Stimulated activated naive CD8-positive, alpha-beta T cell treated with anti-CD3 and anti-CD28 coated beads, Interleukin-15, amount 100 ng/mL, for 72 hours (primary cell): ENCODE results near the gene DNAH8.

Source experiments
- ATAC-seq: fragments of 150-1000 bp; cut with Tn5 transposase; 2 replicates; pipeline ENCODE4 v1.10.0; 2021; ENCODE audit warnings: mild to moderate bottlenecking, moderate library complexity
- DNase-seq, 2 donors: peaks; one replicate each; pipeline ENCODE4 v3.0.0; 2021 to 2022
- H3K27ac Mint-ChIP-seq, 2 donors: one replicate each; pipeline ENCODE4 v1.8.0; 2022; ENCODE audit warnings: mild to moderate bottlenecking in 2 of 2, mixed read lengths in 2 of 2, moderate library complexity in 2 of 2
- H3K27me3 Mint-ChIP-seq: one replicate; pipeline ENCODE4 v1.8.0; 2022; ENCODE audit warnings: mixed read lengths
- H3K4me1 Mint-ChIP-seq: one replicate; pipeline ENCODE4 v1.8.0; 2022; ENCODE audit warnings: mild to moderate bottlenecking, mixed read lengths
- H3K4me3 Mint-ChIP-seq, 2 donors: one replicate each; pipeline ENCODE4 v1.8.0; 2022; ENCODE audit warnings: mild to moderate bottlenecking in 2 of 2, mixed read lengths in 2 of 2, moderate library complexity in 1 of 2
- H3K9me3 Mint-ChIP-seq, 2 donors: one replicate each; pipeline ENCODE4 v1.8.0; 2022; ENCODE audit warnings: mixed read lengths in 2 of 2

DNAH8 gene

GRCh38 chr6:38813041-38813823 lies 98.1 kb downstream of the DNAH8 start:
- Mint-ChIP-seq H3K4me1 (peaks cover 5% of the 10 kb centered on the region), H3K9me3 (no peaks in the 10 kb centered on the region), H3K27ac (no peak overlapping the region), H3K27me3 (peaks cover 62% of the 10 kb centered on the region), H3K4me3 (no peak overlapping the region)
- no peak for DNase-seq
- ATAC-seq: no peak

GRCh38 chr6:38814761-38815160 lies 99.7 kb downstream of the DNAH8 start:
- H3K27ac Mint-ChIP-seq: no peak overlapping the region
- peaks cover 67% of the 10 kb centered on the region for H3K27me3 Mint-ChIP-seq
- H3K4me3 Mint-ChIP-seq: no peak overlapping the region
- DNase-seq (no peak), ATAC-seq (no peak)
- no peaks in the 10 kb centered on the region for H3K9me3 Mint-ChIP-seq
- H3K4me1 Mint-ChIP-seq: peaks cover 5% of the 10 kb centered on the region

GRCh38 chr6:38815250-38815649 lies 100.1 kb downstream of the DNAH8 start:
- DNase-seq (no peak), ATAC-seq (no peak)
- H3K4me1 Mint-ChIP-seq: peaks cover 5% of the 10 kb centered on the region
- H3K9me3 Mint-ChIP-seq: no peaks in the 10 kb centered on the region
- no peak overlapping the region for H3K27ac Mint-ChIP-seq
- H3K4me3 Mint-ChIP-seq: no peak overlapping the region
- H3K27me3 Mint-ChIP-seq: peaks cover 71% of the 10 kb centered on the region

GRCh38 chr6:38818691-38819090 lies 103.6 kb downstream of the DNAH8 start:
- Mint-ChIP-seq H3K27me3 (peaks cover 56% of the 10 kb centered on the region), H3K27ac (no peak overlapping the region), H3K9me3 (no peaks in the 10 kb centered on the region), H3K4me1 (no peaks in the 10 kb centered on the region), H3K4me3 (no peak overlapping the region)
- DNase-seq (no peak), ATAC-seq (no peak)

GRCh38 chr6:38822963-38823362 lies 107.9 kb downstream of the DNAH8 start:
- Mint-ChIP-seq H3K9me3 (no peaks in the 10 kb centered on the region), H3K4me3 (no peak overlapping the region), H3K4me1 (no peaks in the 10 kb centered on the region), H3K27ac (no peak overlapping the region), H3K27me3 (peaks cover 34% of the 10 kb centered on the region)
- ATAC-seq (no peak), DNase-seq (no peak)

GRCh38 chr6:38824243-38824894 lies 109.3 kb downstream of the DNAH8 start:
- peaks cover 34% of the 10 kb centered on the region for H3K27me3 Mint-ChIP-seq
- ATAC-seq: no peak
- peaks cover 0 to 9% of the 10 kb centered on the region in 2 donors for H3K9me3 Mint-ChIP-seq

GRCh38 chr6:38827024-38827423 lies 111.9 kb downstream of the DNAH8 start:
- Mint-ChIP-seq H3K27ac (no peak overlapping the region), H3K9me3 (peaks cover 5 to 16% of the 10 kb centered on the region in 2 donors), H3K27me3 (peaks cover 19% of the 10 kb centered on the region), H3K4me1 (no peaks in the 10 kb centered on the region), H3K4me3 (no peak overlapping the region)
- ATAC-seq (no peak), DNase-seq (no peak)

More at GRCh38 chr6:38824243-38824894, 109.3 kb downstream of the DNAH8 start:
- H3K4me3 Mint-ChIP-seq: no peak overlapping the region
- H3K4me1 Mint-ChIP-seq: no peaks in the 10 kb centered on the region
- no peak overlapping the region for H3K27ac Mint-ChIP-seq
- DNase-seq: no peak

- no peak overlapping the region for H3K4me3 Mint-ChIP-seq
- H3K9me3 Mint-ChIP-seq: peaks cover 5 to 16% of the 10 kb centered on the region in 2 donors
- H3K4me1 Mint-ChIP-seq: no peaks in the 10 kb centered on the region
- no peak overlapping the region for H3K27ac Mint-ChIP-seq
- no peak for DNase-seq
- ATAC-seq: no peak
- peaks cover 26% of the 10 kb centered on the region for H3K27me3 Mint-ChIP-seq
Measured at GRCh38 chr6:38831865-38832264, 116.8 kb downstream of the DNAH8 start.

GRCh38 chr6:38833320-38833719 lies 118.2 kb downstream of the DNAH8 start:
- ATAC-seq (no peak), DNase-seq (no peak)
- Mint-ChIP-seq H3K27ac (no peak overlapping the region), H3K9me3 (peaks cover 5 to 16% of the 10 kb centered on the region in 2 donors), H3K4me3 (no peak overlapping the region), H3K27me3 (peaks cover 26% of the 10 kb centered on the region), H3K4me1 (no peaks in the 10 kb centered on the region)

GRCh38 chr6:38836585-38836984 lies 121.5 kb downstream of the DNAH8 start:
- H3K27ac Mint-ChIP-seq: no peak overlapping the region
- peaks cover 14% of the 10 kb centered on the region for H3K27me3 Mint-ChIP-seq
- H3K9me3 Mint-ChIP-seq: no peaks in the 10 kb centered on the region
- no peak overlapping the region for H3K4me3 Mint-ChIP-seq
- DNase-seq (no peak), ATAC-seq (no peak)
- no peaks in the 10 kb centered on the region for H3K4me1 Mint-ChIP-seq

- Mint-ChIP-seq H3K4me3 (no peak overlapping the region), H3K27me3 (peaks cover 14% of the 10 kb centered on the region), H3K9me3 (no peaks in the 10 kb centered on the region), H3K27ac (no peak overlapping the region), H3K4me1 (no peaks in the 10 kb centered on the region)
- DNase-seq (no peak), ATAC-seq (no peak)
Measured at GRCh38 chr6:38837101-38837500, 122.0 kb downstream of the DNAH8 start.

- Mint-ChIP-seq H3K27me3 (no peaks in the 10 kb centered on the region), H3K27ac (peak overlapping the region; percentile 50 to 79), H3K4me1 (no peaks in the 10 kb centered on the region), H3K9me3 (no peaks in the 10 kb centered on the region), H3K4me3 (no peak overlapping the region)
- no peak for ATAC-seq
- DNase-seq: no peak
Measured at GRCh38 chr6:38843798-38844197, 128.7 kb downstream of the DNAH8 start.

GRCh38 chr6:38845931-38846330 lies 130.8 kb downstream of the DNAH8 start:
- Mint-ChIP-seq H3K27me3 (no peaks in the 10 kb centered on the region), H3K27ac (no peak overlapping the region), H3K4me3 (no peak overlapping the region), H3K4me1 (no peaks in the 10 kb centered on the region), H3K9me3 (no peaks in the 10 kb centered on the region)
- DNase-seq (no peak), ATAC-seq (no peak)

- no peaks in the 10 kb centered on the region for H3K9me3 Mint-ChIP-seq
- no peaks in the 10 kb centered on the region for H3K4me1 Mint-ChIP-seq
- H3K27ac Mint-ChIP-seq: no peak overlapping the region
- no peak overlapping the region for H3K4me3 Mint-ChIP-seq
- DNase-seq: no peak
- no peak for ATAC-seq
- no peaks in the 10 kb centered on the region for H3K27me3 Mint-ChIP-seq
Measured at GRCh38 chr6:38846361-38846760, 131.2 kb downstream of the DNAH8 start.

- Mint-ChIP-seq H3K9me3 (no peaks in the 10 kb centered on the region), H3K4me1 (no peaks in the 10 kb centered on the region), H3K27ac (no peak overlapping the region), H3K27me3 (no peaks in the 10 kb centered on the region), H3K4me3 (no peak overlapping the region)
- DNase-seq (no peak), ATAC-seq (no peak)
Measured at GRCh38 chr6:38846844-38847243, 131.7 kb downstream of the DNAH8 start.

GRCh38 chr6:38847497-38847896 lies 132.4 kb downstream of the DNAH8 start:
- H3K9me3 Mint-ChIP-seq: no peaks in the 10 kb centered on the region
- H3K4me1 Mint-ChIP-seq: no peaks in the 10 kb centered on the region
- no peak for DNase-seq
- ATAC-seq: no peak
- no peaks in the 10 kb centered on the region for H3K27me3 Mint-ChIP-seq
- H3K4me3 Mint-ChIP-seq: no peak overlapping the region
- no peak overlapping the region for H3K27ac Mint-ChIP-seq
